Esophagus squamous epithelium (tissue), 5 donors: ENCODE measurements around the gene LAMP1. TPM values are rescaled to one million over a fixed set of nuclear protein-coding genes. Genes with fewer than 3 reads are reported as not detected.
A peak's percentile ranks its signal among the peaks of the same experiment; 100 is the strongest.

Experiments used
- DNase-seq: peaks from one replicate; lab custom pipeline; 2025; lab: John Stamatoyannopoulos, UW
- H3K27ac ChIP-seq, 4 donors: fragments of 200-600 bp; sonication (generic); one replicate each; pipeline ENCODE4 v1.5.1; 2016 to 2019; ENCODE audit warnings: mild to moderate bottlenecking in 1 of 4
- H3K27me3 ChIP-seq, 4 donors: fragments of 200-600 bp; sonication (generic); 1 replicate in 3 of 4; 2 replicates in 1 of 4; pipeline versions ENCODE4 v1.5.1 to v1.6.0; 2017 to 2021; ENCODE audit warnings: antibody characterized with exemption in 1 of 4
- H3K36me3 ChIP-seq, 3 donors: fragments of 200-600 bp; sonication (generic); one replicate each; pipeline ENCODE4 v1.5.1; 2016 to 2019
- H3K4me1 ChIP-seq, 3 donors: fragments of 200-600 bp; sonication (generic); one replicate each; pipeline ENCODE4 v1.5.1; 2017 to 2019
- H3K4me3 ChIP-seq, 4 donors: fragments of 200-600 bp; sonication (generic); 1 replicate in 3 of 4; 2 replicates in 1 of 4; pipeline ENCODE4 v1.5.1; 2016 to 2019; ENCODE audit warnings: mild to moderate bottlenecking in 2 of 4, moderate library complexity in 1 of 4
- H3K9me3 ChIP-seq, 3 donors: fragments of 200-600 bp; sonication (generic); one replicate each; pipeline ENCODE4 v1.5.1; 2016 to 2019
- CTCF ChIP-seq, 6 experiments: fragments of 450-650 bp in 4 of 6; fragments of 200-600 bp in 2 of 6; sonication (generic) in 2 of 6; IDR thresholded peaks; one replicate each; pipeline ENCODE4 v1.5.1; 2016 to 2019; ENCODE audit warnings: antibody characterized with exemption in 6 of 6, mild to moderate bottlenecking in 4 of 6, moderate library complexity in 4 of 6
- POLR2A ChIP-seq, 4 donors: fragments of 450-650 bp; IDR thresholded peaks; one replicate each; pipeline ENCODE4 v1.6.1; 2017; ENCODE audit warnings: antibody characterized with exemption in 4 of 4, mild to moderate bottlenecking in 4 of 4, moderate library complexity in 3 of 4
- WGBS, 2 donors: methylation state at CpG; one replicate each; pipeline ENCODE4 v1.1.5; 2018; 5-methylcytosine and 5-hydroxymethylcytosine counted together
- intact Hi-C: fragments of 100-400 bp; cut with DNase I; formaldehyde crosslinking; loops from one replicate; pipeline ENCODE4 v1.15.0; 2022
- total RNA-seq, 4 donors: library from RNA; depleted of rRNA; stranded (reverse); fragments of >200 nt; gene quantifications; one replicate each; pipeline ENCODE4 v1.1.0, GENCODE V29; 2016
- donor health status: DM: yes; HTN: yes; CAD: no.

The LAMP1 gene
- total RNA-seq, 4 donors from 2014 or later: 95.4 to 153 (median 123) TPM

DNA sequence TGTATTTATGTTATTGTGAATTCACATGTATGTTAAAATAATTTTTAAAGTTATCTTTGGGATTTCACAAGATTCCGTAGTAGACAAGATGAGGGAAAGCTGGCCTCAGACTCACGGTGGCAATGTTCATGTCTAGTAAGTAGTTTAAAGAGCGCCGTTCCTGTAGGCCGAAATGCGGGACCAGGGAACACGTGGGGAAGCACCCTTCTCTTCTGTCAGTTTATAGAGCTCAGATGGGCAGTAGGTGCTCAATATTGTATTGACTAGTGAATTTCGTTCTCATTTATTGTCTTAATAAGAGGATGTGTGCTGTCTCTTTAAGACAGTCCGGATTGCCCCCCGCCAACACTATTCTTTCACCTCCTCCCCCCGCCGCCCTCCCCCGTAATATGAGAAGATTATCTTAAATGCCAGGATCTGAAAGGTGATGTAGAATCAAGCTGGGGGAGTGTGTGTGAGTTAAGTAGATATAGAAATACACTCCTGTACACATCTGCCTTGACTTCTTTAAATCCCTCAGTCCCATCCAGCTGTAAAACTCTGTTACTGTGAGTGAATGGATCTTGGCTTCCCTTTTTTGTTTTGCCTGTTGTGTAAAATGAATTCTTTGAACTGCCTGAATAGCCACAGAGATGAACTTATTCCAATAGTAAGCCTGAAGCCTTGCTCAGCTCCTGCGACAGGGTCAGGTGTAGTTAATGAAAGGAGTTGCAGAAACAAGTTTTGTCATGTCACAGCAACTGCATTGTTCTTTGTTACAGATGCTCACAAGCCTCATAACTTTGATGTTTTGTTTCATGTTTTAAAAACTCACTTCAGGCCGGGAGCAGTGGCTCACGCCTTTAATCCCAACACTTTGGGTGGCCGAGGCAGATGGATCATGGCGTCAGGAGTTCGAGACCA, 1.3 kb downstream of the LAMP1 start:
- Histone ChIP-seq H3K9me3 (no peaks in the 10 kb centered on the region), H3K4me3 (peak overlapping the region; percentile 75 to 96 (median 85)), H3K27ac (peak overlapping the region; percentile 80 to 95 (median 91)), H3K36me3 (peaks cover 0 to 4% (median 0%) of the 10 kb centered on the region in 3 donors), H3K27me3 (no peaks in the 10 kb centered on the region), H3K4me1 (peaks cover 14 to 58% (median 20%) of the 10 kb centered on the region in 3 donors)
- no peak for DNase-seq
- whole genome bisulfite sequencing, 2 donors: 17 to 28% methylated on average over 17 to 19 of the region's 19 CpGs
- TF ChIP-seq POLR2A (IDR thresholded peaks at IDR 0.05) (no peak), CTCF (IDR thresholded peaks at IDR 0.05) (no peak)
- intact Hi-C loops: no loop called here

GRCh38 chr13:113299951-113300350, 2.9 kb downstream of the LAMP1 start:
- Histone ChIP-seq H3K4me3 (no peak overlapping the region), H3K36me3 (peaks cover 0 to 4% (median 0%) of the 10 kb centered on the region in 3 donors), H3K27me3 (no peaks in the 10 kb centered on the region), H3K4me1 (peaks cover 20 to 74% (median 22%) of the 10 kb centered on the region in 3 donors), H3K27ac (no peak overlapping the region), H3K9me3 (no peaks in the 10 kb centered on the region)
- TF ChIP-seq CTCF (IDR thresholded peaks at IDR 0.05) (no peak), POLR2A (IDR thresholded peaks at IDR 0.05) (no peak)
- 65 to 81% methylated on average over 4 to 7 of the region's 7 CpGs for WGBS, 2 donors
- intact Hi-C loops: no loop called here
- DNase-seq: no peak

- no peak for DNase-seq
- peaks cover 19 to 75% (median 26%) of the 10 kb centered on the region in 3 donors for H3K4me1 ChIP-seq
- 47 to 88% methylated on average over 3 to 7 of the region's 7 CpGs for WGBS, 2 donors
- H3K4me3 ChIP-seq: no peak overlapping the region
- peaks cover 0 to 24% (median 0%) of the 10 kb centered on the region in 3 donors for H3K36me3 ChIP-seq
- intact Hi-C loops: no loop called here
- H3K9me3 ChIP-seq: no peaks in the 10 kb centered on the region
- H3K27me3 ChIP-seq: no peaks in the 10 kb centered on the region
- no peak for TF ChIP-seq CTCF (IDR thresholded peaks at IDR 0.05)
- no peak for TF ChIP-seq POLR2A (IDR thresholded peaks at IDR 0.05)
- no peak overlapping the region for H3K27ac ChIP-seq
These were observed 5.9 kb downstream of the LAMP1 start for GRCh38 chr13:113302986-113303385.

- no peaks in the 10 kb centered on the region for H3K9me3 ChIP-seq
- peak overlapping the region in 2 of 4 donors; percentile 17 to 39 for H3K27ac ChIP-seq
- no peak for TF ChIP-seq CTCF (IDR thresholded peaks at IDR 0.05)
- no peak for TF ChIP-seq POLR2A (IDR thresholded peaks at IDR 0.05)
- H3K4me1 ChIP-seq: peaks cover 13 to 64% (median 16%) of the 10 kb centered on the region in 3 donors
- H3K36me3 ChIP-seq: peaks cover 0 to 35% (median 0%) of the 10 kb centered on the region in 3 donors
- 79 to 87% methylated on average over 7 of the region's 7 CpGs for WGBS, 2 donors
- intact Hi-C loops: no loop called here
- no peaks in the 10 kb centered on the region for H3K27me3 ChIP-seq
- H3K4me3 ChIP-seq: no peak overlapping the region
- no peak for DNase-seq
These were observed 7.1 kb downstream of the LAMP1 start for GRCh38 chr13:113304121-113304520.

GRCh38 chr13:113305208-113305607, 8.2 kb downstream of the LAMP1 start:
- Histone ChIP-seq H3K27me3 (no peaks in the 10 kb centered on the region), H3K36me3 (peaks cover 2 to 46% (median 9%) of the 10 kb centered on the region in 3 donors), H3K27ac (peak overlapping the region in 2 of 4 donors; percentile 39 to 66), H3K9me3 (no peaks in the 10 kb centered on the region), H3K4me3 (no peak overlapping the region), H3K4me1 (peaks cover 7 to 53% (median 16%) of the 10 kb centered on the region in 3 donors)
- TF ChIP-seq POLR2A (IDR thresholded peaks at IDR 0.05) (no peak), CTCF (IDR thresholded peaks at IDR 0.05) (no peak)
- intact Hi-C loops: no loop called here
- WGBS, 2 donors: 30 to 31% methylated on average over 7 of the region's 7 CpGs
- no peak for DNase-seq
